Measurements from ENCODE around the gene SMARCB1.

DNA sequence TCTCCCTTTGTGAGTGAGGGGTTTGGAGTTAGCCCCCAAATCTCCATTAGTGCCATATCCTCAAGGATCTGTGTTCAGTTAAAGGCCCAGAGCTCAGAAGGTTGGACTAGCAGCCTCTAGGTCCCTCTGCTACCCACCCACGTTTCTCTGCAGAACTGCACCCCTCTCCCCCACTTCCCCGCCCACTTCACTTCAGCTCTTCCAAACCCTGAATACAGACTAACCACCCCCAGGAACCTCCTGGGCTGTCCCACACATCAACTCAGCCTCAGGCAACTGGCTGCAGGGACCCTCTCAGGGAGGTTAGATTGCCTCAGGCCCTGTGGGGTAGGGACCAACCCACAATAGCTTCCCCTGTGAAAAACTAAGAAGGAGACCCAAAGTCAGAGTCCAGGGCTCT, 33.4 kb upstream of the SMARCB1 start:
- TF ChIP-seq CTCF (IDR thresholded peaks at IDR 0.05 in 8 of 11, conservative IDR thresholded peaks at IDR 0.05 in 3 of 11), result no peak
- TF ChIP-seq POLR2A (IDR thresholded peaks at IDR 0.05), result no peak
